NCI-H526 treated with DMSO at 0.1 percent for 48 hours (cell line): ENCODE results near the gene TMEM222.

Source experiments
- DNase-seq: peaks from one replicate; lab custom pipeline; 2025; lab: John Stamatoyannopoulos, UW

Gene TMEM222

GRCh38 chr1:27306892-27307761 is 14.8 kb upstream of the TMEM222 start:
- no peak for DNase-seq

GRCh38 chr1:27307874-27308598 is 13.9 kb upstream of the TMEM222 start:
- DNase-seq: no peak

DNA sequence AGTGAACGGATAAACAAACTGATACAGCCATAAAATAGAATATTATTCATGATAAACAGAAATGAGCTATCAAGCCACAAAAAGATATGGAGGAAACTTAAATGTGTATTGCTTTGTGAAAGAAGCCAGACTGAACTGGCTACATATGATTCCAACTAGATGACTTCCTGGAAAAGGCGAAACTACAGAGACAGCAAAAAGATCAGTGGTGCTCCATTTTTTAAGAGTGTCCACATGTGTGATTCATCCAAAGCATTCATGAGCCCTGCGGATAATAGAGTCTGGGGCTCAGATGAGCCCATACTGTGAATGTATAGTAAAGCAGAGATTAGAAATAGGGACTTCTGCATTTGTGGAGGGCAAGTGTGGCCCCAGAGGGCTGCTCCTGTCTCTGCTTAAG is 7.8 kb upstream of the TMEM222 start:
- DNase-seq: no peak

DNA sequence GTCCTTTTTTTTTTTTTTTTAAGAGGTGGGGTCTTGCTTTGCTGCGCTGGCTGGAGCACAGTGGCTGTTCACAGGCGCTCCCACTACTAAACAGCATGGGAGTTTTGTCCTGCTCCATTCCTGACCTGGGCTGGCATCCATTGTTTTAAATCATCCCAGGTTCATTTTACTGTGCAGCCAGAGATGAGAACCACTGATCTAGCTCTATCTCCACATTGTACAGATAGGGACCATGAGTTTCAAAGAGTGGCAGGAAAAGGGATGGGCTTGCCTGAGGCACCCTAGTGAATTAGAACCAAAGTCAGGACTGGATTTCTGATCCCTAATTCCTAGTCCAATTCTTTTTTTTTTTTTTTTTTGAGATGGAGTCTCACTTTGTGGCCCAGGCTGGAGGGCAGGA is 7.2 kb upstream of the TMEM222 start:
- DNase-seq: no peak

- DNase-seq: no peak
These were observed 5.1 kb upstream of the TMEM222 start for GRCh38 chr1:27316860-27317259.

- DNase-seq: no peak
These were observed 3.8 kb upstream of the TMEM222 start for GRCh38 chr1:27318136-27318535.

DNA sequence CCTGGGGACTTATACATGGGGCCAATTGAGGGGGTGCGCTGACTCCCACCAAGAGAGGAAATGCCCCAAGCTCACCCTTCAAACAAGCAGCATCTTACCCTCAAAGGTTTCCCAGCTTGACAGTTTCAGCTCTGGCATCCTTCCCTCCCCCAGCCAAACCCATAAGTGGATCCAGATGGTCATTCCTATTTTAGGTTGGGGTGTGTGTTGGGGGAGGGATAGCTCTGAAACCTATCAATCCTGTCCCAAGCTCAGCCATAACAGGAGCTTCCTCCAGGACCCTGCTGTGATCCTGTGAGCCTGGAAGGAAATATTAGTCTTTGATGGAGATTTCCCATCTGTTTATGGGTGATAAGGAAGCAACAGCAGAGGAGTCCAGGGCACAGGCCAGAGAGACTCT is 3.4 kb upstream of the TMEM222 start:
- DNase-seq: no peak

DNA sequence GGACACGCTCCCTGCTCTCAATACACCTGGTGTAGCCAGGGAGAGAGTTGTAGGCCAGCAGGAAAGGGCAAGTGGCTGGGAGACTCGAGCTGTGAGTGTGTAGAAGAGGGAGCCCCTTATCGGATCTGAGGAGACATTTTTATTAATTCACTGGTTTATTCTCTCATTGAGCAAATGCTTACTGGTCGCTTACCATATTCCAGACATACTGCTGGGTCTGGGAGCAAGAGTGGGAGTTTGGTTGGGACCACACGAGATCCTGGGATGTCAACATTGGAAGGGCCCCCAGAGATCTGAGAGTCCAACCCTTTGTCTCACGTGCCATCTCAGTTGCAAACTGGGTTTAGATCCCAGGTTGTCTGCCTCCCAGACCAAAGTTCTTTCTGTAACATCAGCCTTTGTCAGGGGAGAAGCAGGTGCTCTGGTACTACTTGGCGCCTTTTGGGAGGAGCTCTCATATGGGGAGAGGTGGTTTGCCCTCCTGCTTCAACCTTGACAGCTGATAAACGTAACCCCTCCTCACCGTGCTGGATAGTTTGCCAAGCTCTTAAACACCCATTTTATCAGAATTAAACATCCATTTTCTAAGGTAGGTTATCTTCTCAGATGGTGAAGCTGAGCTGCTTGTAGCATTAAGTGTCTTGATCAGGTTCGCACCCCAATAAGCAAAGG is 742 bp downstream of the TMEM222 start:
- DNase-seq: no peak

- DNase-seq: no peak
These were observed 3.3 kb downstream of the TMEM222 start for GRCh38 chr1:27325286-27325685.

GRCh38 chr1:27327964-27328363 is 6.0 kb downstream of the TMEM222 start:
- DNase-seq: no peak

DNA sequence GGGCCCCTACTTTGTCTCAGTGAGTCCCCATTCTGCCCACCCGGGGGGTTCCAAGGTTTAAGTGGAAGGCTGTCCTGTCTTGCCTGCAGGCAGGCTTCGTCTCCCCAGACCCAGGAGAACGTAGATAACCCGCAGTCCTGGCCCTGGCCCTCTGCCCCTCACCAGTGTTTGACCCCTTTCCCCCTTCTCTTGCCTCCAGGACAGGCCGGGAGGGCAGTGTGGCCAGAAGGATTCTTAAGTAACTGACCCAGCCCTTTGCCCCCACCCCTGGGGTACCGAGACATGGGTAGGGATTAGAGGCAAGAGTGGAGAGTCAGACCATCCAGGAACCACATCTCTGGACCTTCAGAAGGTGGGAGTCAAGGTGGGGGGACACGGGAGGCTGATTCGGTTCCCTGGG is 8.8 kb downstream of the TMEM222 start:
- no peak for DNase-seq

GRCh38 chr1:27331426-27331825 is 9.5 kb downstream of the TMEM222 start:
- DNase-seq: no peak

- no peak for DNase-seq
These were observed 10.0 kb downstream of the TMEM222 start for GRCh38 chr1:27331922-27332321.

GRCh38 chr1:27332536-27333281 is 10.7 kb downstream of the TMEM222 start:
- no peak for DNase-seq

GRCh38 chr1:27333717-27334279 is 11.8 kb downstream of the TMEM222 start:
- DNase-seq: no peak

DNA sequence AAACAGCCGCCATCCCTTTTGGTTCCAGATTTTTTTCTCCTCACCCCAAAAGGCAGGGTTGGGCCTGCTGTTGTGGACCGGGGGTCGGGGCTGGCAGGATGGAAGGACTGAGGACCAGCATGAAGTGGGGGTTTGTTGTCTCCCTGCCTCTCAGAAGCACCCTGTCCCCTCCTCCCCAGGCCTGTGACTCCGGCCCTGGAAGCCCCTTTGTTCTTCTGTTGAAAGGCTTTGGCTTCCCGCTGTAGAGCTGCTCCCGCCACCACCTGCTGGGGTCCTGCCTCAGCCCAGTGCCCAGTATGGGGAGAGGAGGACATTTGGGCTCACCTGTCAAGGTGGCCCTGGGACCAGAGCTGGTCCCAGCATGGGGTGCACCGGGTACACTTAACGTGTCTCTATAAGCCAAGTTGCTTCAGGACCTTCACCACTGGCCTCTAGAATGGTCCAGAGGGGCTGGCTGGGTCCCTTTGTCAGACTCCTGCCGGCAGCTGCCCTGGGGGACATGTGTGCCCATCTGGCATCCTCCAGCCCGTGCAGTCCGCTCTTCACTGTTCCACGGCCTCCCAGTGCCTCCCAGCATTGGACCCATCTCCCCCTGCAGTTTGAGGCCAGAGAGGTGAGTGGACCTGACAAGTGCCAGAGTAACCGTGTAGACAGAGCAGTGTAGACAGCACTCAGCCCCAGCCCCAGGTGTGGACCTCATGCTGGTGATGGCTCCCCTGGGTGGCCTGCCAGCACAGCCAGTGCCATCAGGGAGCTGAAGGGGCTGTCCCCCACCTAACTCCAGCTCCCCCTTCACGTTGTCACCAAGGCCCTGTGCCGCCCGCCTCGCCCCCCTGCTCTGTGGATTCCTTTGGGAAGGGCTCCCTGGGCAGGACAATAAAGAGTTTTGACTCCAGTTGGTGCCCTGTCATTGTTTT is 13.8 kb downstream of the TMEM222 start:
- no peak for DNase-seq

GRCh38 chr1:27336756-27337155 is 14.8 kb downstream of the TMEM222 start:
- DNase-seq: no peak

GRCh38 chr1:27338751-27339150 is 16.8 kb downstream of the TMEM222 start:
- DNase-seq: no peak

- DNase-seq: no peak
These were observed 17.2 kb downstream of the TMEM222 start for GRCh38 chr1:27339213-27339612.

- DNase-seq: peak; percentile 48
These were observed 19.7 kb downstream of the TMEM222 start, which contains the start of gene SYTL1 for GRCh38 chr1:27341525-27342252. Gene SYTL1 (plus strand): TSS chr1:27342022. CDS start chr1:27345335, 3,313 bp downstream.
